DND-41 (cell line): Measurements from ENCODE around the gene GPR146.

Experiments used
- ATAC-seq: fragments of 200-7000 bp; cut with Tn5 transposase; 3 replicates; pipeline ENCODE4 v1.9.1; 2021; ENCODE audit warnings: low read depth; ENCODE audit not compliant: insufficient read depth
- DNase-seq: peaks from one replicate; pipeline ENCODE4 v3.0.0-alpha.2; 2020
- H2AFZ ChIP-seq: 2 replicates; pipeline ENCODE4 v1.6.0; 2012; ENCODE audit warnings: low read depth, low read length
- H3K27ac ChIP-seq: 2 replicates; pipeline ENCODE4 v1.5.1; 2012; ENCODE audit warnings: low read length, inconsistent platforms
- H3K27me3 ChIP-seq: fragments of 200-600 bp; sonication (generic); 2 replicates; pipeline ENCODE4 v1.6.0; 2012; ENCODE audit warnings: low read length, mild to moderate bottlenecking, inconsistent platforms; ENCODE audit not compliant: insufficient read depth, poor library complexity
- H3K36me3 ChIP-seq: 2 replicates; pipeline ENCODE4 v1.5.1; 2012; ENCODE audit warnings: low read length, inconsistent platforms; ENCODE audit not compliant: insufficient read depth
- H3K4me1 ChIP-seq: 2 replicates; pipeline ENCODE4 v1.5.1; 2012; ENCODE audit warnings: mild to moderate bottlenecking, low read length; ENCODE audit not compliant: insufficient read depth
- H3K4me2 ChIP-seq: 2 replicates; pipeline ENCODE4 v1.6.0; 2012; ENCODE audit warnings: mild to moderate bottlenecking, moderate library complexity, low read length, inconsistent platforms; ENCODE audit not compliant: insufficient read depth
- H3K4me3 ChIP-seq, 2 experiments: fragments of 200-600 bp in 1 of 2; shearing (Covaris generic) in 1 of 2; 2 replicates each; pipeline ENCODE4 v1.5.1; 2012 to 2016; ENCODE audit warnings: inconsistent platforms in 2 of 2, low read length in 2 of 2, mild to moderate bottlenecking in 2 of 2, low read depth in 1 of 2, moderate library complexity in 1 of 2
- H3K79me2 ChIP-seq: 2 replicates; pipeline ENCODE4 v1.6.0; 2012; ENCODE audit warnings: low read length, inconsistent platforms; ENCODE audit not compliant: insufficient read depth
- H3K9ac ChIP-seq: 2 replicates; pipeline ENCODE4 v1.6.0; 2012; ENCODE audit warnings: low read depth, mild to moderate bottlenecking, inconsistent platforms, low read length, moderate library complexity
- H3K9me3 ChIP-seq: 2 replicates; pipeline ENCODE4 v1.5.1; 2012; ENCODE audit warnings: low read length, moderate library complexity, mild to moderate bottlenecking, inconsistent platforms; ENCODE audit not compliant: insufficient read depth, severe bottlenecking
- H4K20me1 ChIP-seq: 2 replicates; pipeline ENCODE4 v1.6.0; 2012; ENCODE audit warnings: low read length; ENCODE audit not compliant: insufficient read depth
- EZH2 ChIP-seq: IDR thresholded peaks from 3 replicates; pipeline ENCODE4 v1.6.1; 2012; ENCODE audit warnings: borderline replicate concordance, low read depth, mild to moderate bottlenecking, moderate library complexity, low read length, inconsistent platforms; ENCODE audit not compliant: severe bottlenecking
- TF ChIP-seq, protein P1 (sequence below): IDR thresholded peaks from 2 replicates; pipeline ENCODE4 v1.5.1; 2012; ENCODE audit warnings: borderline replicate concordance, low read length, moderate library complexity, mild to moderate bottlenecking; ENCODE audit not compliant: poor library complexity, severe bottlenecking; ENCODE audit errors: extremely low read depth

The GPR146 gene

DNA sequence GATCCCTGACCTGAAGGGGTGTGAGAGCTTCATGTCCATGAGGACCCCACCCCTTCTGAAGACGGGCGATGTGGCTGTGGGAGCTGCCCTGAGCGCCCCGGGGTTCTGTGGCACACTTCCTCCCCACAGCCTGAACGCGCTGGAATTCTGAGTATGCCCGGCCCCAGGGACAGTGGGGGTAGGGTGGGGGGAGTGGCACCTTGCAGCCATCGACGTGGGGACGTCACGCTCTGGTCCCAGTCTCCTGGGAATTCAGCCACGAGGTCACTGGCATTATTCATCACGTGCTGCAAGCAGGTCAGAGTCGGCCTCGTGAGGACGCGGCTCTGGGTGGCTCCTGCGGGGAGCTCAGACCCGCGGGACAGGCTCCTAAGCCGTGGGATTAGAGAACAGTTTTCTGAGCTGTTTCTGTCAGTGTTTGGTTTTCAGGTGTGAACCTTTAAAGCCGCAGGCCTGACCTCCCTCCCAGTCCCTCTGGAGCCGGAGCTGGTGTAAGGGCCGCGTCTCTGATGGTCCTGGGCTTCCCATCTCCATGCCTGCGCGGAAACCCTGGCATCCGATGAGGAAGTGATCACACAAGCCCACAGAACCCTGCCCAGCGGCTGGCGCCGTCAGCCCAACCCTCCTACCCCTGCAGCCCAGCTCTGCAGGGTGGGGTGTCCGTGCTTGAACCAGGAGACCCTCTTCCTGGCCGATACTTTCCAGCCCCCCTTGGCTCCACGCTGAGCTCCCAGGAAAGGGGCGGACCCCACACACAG lies 16.1 kb downstream of the GPR146 start:
- Histone ChIP-seq H2AFZ (no peak overlapping the region), H3K9ac (no peak overlapping the region), H3K27ac (no peak overlapping the region), H3K36me3 (peaks cover 8% of the 10 kb centered on the region), H3K4me2 (no peak overlapping the region), H3K4me3 (no peak overlapping the region), H3K4me1 (no peaks in the 10 kb centered on the region), H3K9me3 (no peaks in the 10 kb centered on the region), H3K27me3 (no peaks in the 10 kb centered on the region), H3K79me2 (no peaks in the 10 kb centered on the region), H4K20me1 (peaks cover 33% of the 10 kb centered on the region)
- ATAC-seq (no peak), DNase-seq (no peak)
- TF ChIP-seq, protein P1, sequence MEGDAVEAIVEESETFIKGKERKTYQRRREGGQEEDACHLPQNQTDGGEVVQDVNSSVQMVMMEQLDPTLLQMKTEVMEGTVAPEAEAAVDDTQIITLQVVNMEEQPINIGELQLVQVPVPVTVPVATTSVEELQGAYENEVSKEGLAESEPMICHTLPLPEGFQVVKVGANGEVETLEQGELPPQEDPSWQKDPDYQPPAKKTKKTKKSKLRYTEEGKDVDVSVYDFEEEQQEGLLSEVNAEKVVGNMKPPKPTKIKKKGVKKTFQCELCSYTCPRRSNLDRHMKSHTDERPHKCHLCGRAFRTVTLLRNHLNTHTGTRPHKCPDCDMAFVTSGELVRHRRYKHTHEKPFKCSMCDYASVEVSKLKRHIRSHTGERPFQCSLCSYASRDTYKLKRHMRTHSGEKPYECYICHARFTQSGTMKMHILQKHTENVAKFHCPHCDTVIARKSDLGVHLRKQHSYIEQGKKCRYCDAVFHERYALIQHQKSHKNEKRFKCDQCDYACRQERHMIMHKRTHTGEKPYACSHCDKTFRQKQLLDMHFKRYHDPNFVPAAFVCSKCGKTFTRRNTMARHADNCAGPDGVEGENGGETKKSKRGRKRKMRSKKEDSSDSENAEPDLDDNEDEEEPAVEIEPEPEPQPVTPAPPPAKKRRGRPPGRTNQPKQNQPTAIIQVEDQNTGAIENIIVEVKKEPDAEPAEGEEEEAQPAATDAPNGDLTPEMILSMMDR: no peak
- no peak for TF ChIP-seq EZH2

DNA sequence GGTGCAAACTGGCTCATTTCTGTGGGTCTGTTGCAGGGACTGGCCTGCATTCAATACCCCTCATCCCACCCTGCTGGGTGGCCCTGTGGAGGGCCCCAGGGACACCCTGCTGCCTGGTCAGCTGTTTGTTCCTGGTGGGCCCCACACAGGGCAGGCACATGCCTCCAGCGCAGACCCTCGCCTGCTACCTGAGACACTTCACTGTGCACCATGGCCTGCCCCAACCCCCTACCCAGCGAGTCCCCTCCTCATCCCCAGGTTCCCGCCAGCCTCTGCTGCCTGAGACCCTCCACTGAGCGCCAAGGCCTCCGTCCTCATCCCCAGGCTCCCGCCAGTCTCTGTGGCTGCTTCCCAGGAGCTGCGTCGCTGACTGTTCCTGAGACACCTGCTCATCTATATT lies 16.8 kb downstream of the GPR146 start:
- H3K36me3 ChIP-seq: peaks cover 8% of the 10 kb centered on the region
- H3K9ac ChIP-seq: no peak overlapping the region
- no peaks in the 10 kb centered on the region for H3K79me2 ChIP-seq
- no peak overlapping the region for H3K4me3 ChIP-seq
- H3K4me1 ChIP-seq: no peaks in the 10 kb centered on the region
- ATAC-seq (no peak), DNase-seq (no peak)
- H4K20me1 ChIP-seq: peaks cover 32% of the 10 kb centered on the region
- no peak overlapping the region for H3K27ac ChIP-seq
- H3K4me2 ChIP-seq: no peak overlapping the region
- no peak overlapping the region for H2AFZ ChIP-seq
- TF ChIP-seq, protein P1: no peak
- no peak for TF ChIP-seq EZH2
- H3K9me3 ChIP-seq: no peaks in the 10 kb centered on the region
- H3K27me3 ChIP-seq: no peaks in the 10 kb centered on the region

DNA sequence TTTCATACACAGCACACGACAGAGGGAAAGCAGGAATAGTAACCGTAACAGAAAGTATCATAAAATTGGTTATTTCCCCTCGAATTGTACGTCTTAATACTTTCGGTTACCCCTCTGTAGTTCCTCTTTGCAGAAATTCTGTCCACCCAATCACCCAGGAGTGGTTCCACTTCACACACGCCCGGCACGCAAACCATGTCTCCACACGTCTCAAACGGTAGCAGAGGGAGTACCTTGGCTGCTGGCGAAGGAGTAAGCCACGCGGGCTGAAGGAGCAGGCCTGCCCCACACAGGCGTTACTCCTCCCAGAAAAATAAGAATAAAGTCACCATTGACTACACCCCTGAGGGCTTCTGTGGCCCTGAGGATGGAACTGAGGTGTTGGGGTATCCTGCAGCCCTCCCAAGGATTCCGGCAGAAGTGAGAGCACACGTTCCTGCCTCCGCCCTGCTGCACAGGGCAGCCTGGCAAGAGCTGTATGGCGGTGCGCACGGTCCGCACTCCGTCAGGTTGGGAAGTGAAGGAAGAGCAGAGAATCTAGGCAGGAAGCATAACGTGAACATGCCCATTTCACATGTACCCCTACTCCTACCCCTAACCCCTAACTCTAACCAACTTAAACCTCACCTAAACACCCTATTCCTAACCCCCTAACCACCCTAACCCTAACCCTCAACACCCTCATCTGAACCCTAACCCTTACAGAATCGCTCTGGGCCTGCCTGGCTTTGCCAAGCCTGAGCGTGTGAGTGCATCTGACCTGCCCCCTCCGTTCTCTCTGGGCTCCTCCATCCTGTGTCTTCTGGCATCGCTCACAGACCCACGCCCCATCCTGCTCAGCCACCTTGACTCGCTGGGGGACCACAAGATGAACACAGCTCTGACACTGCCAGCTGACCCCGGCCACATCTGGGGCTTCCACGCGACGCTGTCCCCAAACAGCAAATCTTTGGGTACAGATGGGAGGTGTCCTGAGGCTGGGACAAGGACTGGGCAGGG lies 18.2 kb downstream of the GPR146 start:
- no peaks in the 10 kb centered on the region for H3K27me3 ChIP-seq
- no peaks in the 10 kb centered on the region for H3K9me3 ChIP-seq
- no peak overlapping the region for H3K27ac ChIP-seq
- ATAC-seq (no peak), DNase-seq (no peak)
- TF ChIP-seq EZH2: no peak
- TF ChIP-seq, protein P1: no peak
- peaks cover 32% of the 10 kb centered on the region for H4K20me1 ChIP-seq
- no peaks in the 10 kb centered on the region for H3K79me2 ChIP-seq
- no peak overlapping the region for H3K9ac ChIP-seq
- peaks cover 5% of the 10 kb centered on the region for H3K36me3 ChIP-seq
- no peak overlapping the region for H2AFZ ChIP-seq
- H3K4me1 ChIP-seq: no peaks in the 10 kb centered on the region
- H3K4me3 ChIP-seq: no peak overlapping the region
- H3K4me2 ChIP-seq: no peak overlapping the region
